Cortex of kidney (tissue), 1 donor: ENCODE data around the gene CYP26A1.

Source experiments
- DNase-seq: peaks from one replicate; lab custom pipeline; 2025; lab: John Stamatoyannopoulos, UW

The CYP26A1 gene

DNA sequence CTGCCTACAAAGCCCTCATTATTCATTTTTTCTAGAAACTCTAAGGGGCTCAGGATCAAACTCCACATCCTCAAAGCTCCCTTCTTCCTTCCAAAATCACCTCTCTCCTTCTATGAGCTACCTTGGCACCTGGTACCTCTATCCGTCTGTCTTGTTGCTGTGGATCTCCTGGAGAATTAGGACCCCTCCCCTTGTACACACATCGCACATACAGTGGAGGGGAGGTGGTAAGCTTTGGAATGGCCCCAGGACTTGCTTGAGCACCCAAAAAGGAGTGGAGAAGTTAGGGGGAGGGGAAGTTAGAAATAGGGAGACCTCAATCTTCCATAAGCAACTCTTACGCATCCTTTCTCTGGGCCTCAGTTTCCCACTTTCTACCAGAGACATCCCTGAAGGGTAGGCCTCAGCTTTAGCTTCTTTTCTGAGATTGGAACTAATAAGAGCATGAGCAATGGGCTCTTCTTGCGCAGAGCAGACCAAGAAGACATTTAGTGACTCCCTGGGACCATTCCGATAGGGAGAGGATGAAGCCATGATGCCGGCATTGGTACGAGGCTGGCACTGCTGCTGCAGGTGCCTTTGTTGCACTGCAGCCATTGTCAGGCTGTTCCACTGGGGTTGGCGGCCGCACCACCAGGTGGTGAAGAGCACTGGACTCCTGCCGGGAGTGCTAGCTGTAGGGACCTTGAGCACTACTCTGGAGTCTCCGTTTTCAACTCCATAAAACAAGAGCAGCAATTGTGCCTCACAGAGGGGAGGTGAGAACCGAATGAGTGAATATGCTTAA is 8.6 kb upstream of the CYP26A1 start:
- no peak for DNase-seq

GRCh38 chr10:93065675-93066543 is 7.8 kb upstream of the CYP26A1 start:
- no peak for DNase-seq

DNA sequence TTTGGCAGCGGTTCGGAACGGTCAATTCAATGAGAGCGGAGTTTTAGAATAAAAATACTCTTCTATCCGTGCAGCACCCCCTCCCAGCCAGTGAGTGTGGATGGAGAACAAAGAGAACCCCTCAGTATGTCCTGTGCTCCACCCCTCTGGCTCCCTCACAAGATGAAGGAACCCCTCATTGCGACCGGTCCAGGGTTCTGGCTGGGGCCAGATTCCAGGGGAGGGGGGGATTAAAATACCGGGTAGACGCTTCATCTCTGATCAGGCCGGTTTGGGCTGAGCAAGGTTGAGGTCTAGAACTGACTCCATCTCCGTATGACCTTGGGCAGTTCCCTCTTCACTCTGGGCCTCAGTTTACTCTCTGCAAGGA is 7.2 kb upstream of the CYP26A1 start:
- DNase-seq: no peak

DNA sequence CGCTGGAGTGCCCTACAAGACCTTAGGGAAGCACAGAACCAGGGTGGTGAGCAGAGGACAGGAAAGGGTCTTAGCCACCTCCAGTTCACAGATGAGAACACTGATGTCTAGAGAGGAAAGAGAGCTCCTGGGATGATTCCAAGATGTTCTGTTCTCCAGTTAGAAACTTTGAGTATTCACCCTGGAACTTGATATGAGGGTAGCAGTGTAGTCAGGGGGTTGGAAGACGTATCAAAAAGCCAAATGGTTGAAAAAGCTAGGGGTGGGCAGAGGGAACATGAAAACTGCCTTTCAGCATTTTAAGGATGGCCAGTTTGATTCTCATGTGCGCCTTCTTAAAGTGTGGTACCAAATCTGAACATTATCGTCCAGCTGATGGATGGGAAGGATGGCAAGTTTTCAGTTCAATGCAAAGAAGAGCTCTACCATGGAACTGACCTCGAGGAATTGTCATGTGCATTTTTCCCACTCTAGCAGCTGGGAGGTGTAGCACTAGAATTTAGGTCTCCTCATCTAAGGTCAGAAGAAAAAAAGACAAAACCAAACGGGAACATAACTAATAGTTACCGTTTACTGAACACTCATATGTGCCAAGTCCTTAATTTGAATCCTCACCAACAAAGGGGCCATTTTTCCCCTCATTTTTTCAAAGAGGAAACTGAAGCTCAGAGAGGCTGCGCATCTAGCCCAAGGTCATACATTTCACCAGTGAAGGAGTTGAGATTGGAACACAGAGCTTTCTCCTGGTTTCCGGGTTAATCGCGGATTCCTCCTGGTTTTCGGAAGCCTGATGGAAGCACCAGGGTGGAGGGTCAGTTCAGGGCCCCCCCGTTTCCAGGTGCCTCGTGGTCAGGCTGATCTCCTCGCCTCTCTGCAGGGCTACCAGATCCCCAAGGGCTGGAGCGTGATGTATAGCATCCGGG is 6.0 kb upstream of the CYP26A1 start:
- DNase-seq: no peak

- no peak for DNase-seq
These were observed 5.1 kb upstream of the CYP26A1 start for GRCh38 chr10:93068411-93069244.

- no peak for DNase-seq
These were observed 4.5 kb upstream of the CYP26A1 start for GRCh38 chr10:93069245-93069561.

- no peak for DNase-seq
These were observed 3.1 kb upstream of the CYP26A1 start for GRCh38 chr10:93070378-93071176.

- DNase-seq: no peak
These were observed 2.6 kb upstream of the CYP26A1 start for GRCh38 chr10:93071177-93071472.

GRCh38 chr10:93071674-93072224 is 1.9 kb upstream of the CYP26A1 start:
- DNase-seq: no peak

DNA sequence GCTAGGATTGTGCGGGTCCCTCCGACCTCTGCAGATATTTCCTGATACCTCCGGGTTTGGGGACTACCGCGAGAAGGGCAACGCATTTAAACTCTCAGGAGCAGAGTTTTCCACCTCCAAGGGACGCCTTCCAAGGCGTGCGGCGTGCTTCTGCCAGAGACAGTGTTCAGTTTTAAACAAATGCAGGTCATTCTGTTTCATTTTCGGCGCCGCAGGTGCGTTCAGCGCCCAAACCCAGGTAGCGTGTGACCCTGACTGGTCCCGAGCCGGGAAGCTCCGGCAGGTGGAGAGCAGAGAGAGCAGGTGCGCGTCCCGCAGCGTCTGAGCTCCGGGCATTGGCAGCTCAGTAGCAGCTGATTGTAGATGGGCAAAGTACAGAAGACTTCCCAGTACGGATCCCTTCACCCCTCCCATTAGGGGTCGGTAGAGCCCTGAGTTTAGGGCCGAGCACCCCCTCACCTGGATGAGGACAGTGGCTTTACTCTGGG is 1.4 kb upstream of the CYP26A1 start:
- DNase-seq: no peak

GRCh38 chr10:93072713-93073538 is 767 bp upstream of the CYP26A1 start:
- no peak for DNase-seq

DNA sequence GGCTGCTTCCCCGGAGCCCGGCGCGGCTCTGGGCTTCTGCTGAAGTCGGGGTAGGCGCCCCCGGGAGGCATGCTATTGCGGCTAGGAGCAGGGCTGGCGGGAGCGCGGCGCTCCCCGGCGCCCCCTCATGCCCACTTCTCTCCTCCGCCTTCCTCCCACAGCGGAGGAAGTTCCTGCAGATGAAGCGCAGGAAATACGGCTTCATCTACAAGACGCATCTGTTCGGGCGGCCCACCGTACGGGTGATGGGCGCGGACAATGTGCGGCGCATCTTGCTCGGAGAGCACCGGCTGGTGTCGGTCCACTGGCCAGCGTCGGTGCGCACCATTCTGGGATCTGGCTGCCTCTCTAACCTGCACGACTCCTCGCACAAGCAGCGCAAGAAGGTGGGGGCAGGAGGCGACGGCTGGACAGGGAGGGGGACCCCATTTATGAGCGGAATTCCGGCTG is 479 bp downstream of the CYP26A1 start:
- DNase-seq: no peak

- no peak for DNase-seq
These were observed 1.1 kb downstream of the CYP26A1 start for GRCh38 chr10:93074597-93075368.

GRCh38 chr10:93075369-93076221 is 1.9 kb downstream of the CYP26A1 start:
- no peak for DNase-seq

DNA sequence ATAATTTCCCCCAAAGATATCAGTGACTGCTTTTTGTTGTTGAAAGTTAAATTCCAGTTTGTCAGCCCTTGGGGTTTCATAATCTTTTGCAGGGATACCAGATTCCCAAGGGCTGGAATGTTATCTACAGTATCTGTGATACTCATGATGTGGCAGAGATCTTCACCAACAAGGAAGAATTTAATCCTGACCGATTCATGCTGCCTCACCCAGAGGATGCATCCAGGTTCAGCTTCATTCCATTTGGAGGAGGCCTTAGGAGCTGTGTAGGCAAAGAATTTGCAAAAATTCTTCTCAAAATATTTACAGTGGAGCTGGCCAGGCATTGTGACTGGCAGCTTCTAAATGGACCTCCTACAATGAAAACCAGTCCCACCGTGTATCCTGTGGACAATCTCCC is 3.2 kb downstream of the CYP26A1 start:
- DNase-seq: no peak

- DNase-seq: no peak
These were observed 4.2 kb downstream of the CYP26A1 start for GRCh38 chr10:93077860-93078337.

DNA sequence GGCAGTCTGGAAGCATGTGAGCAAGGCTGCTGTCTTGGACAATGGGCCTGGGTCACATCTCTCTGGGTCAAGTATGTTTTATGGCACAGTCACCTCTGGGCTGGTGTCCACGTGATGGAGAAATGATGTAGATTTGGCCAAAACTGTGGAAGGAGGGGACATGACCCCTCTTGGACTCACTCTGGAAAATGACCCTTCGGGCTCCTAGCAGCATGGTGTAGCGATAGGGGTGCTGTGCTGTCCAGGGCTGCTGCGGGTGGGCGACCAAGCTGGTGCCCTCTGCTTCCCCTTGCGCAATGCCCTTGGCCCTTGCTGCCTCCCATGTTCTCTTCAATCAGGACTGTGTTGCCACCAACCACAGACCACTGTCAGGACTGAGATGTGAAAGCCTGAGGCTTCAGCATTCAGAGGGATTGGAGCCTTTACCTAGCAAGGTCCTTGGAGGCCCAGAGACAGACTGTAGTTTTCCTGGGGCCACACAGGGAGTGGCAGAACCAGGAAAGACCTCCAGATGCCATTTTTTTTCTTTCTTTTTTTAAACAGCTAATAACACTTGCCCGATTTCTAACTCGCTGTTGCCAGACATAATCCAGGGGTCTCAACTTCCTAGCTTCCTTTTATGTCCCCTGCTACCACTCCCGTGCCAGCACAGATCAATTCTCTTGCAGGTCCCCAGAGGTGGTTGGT is 6.1 kb downstream of the CYP26A1 start:
- DNase-seq: no peak
